IMR-90 (cell line): ENCODE results near the gene UBE2V1. TPM values are rescaled to one million over a fixed set of nuclear protein-coding genes. Genes with fewer than 3 reads are reported as not detected.

ENCODE experiments used
- ATAC-seq: fragments of 200-7000 bp; cut with Tn5 transposase; 2 replicates; pipeline ENCODE4 v1.9.1; 2020; ENCODE audit warnings: low read depth, mild to moderate bottlenecking, moderate library complexity
- BruUV-seq: library from RNA; stranded (reverse); fragments of 400-500 nt; replicated peaks from 2 replicates; lab custom pipeline; 2021; lab: Mats Ljungman, UMichigan
- CTCF ChIA-PET: fragments of 300-600 bp; formaldehyde crosslinking; extraction: SDS; loops from one replicate; lab custom pipeline; 2021; ENCODE audit warnings: antibody characterized with exemption; lab: Yijun Ruan, JAX
- POLR2A ChIA-PET: fragments of 300-600 bp; sonication (Branson Sonifier 250); formaldehyde crosslinking; loops from one replicate; lab custom pipeline; 2022; ENCODE audit warnings: antibody characterized with exemption; ENCODE audit not compliant: unreplicated experiment; lab: Charles Lee
- DNase-seq: peaks from one replicate; pipeline ENCODE4 v3.0.0; 2013
- H2AFZ ChIP-seq: replicated peaks from 2 replicates; pipeline ENCODE3; 2013; ENCODE audit warnings: low read length, mild to moderate bottlenecking; ENCODE audit not compliant: poor library complexity
- H2AK5ac ChIP-seq: 2 replicates; pipeline ENCODE4 v1.6.1; 2013; ENCODE audit warnings: low read depth, low read length, inconsistent platforms
- H2AK9ac ChIP-seq: replicated peaks from 2 replicates; pipeline ENCODE3; 2013; ENCODE audit warnings: mild to moderate bottlenecking, low read depth, low read length, moderate library complexity; ENCODE audit not compliant: poor library complexity
- H2BK120ac ChIP-seq: 2 replicates; pipeline ENCODE4 v1.6.1; 2013; ENCODE audit warnings: low read depth, low read length, inconsistent platforms
- H2BK15ac ChIP-seq: 3 replicates; pipeline ENCODE4 v1.6.1; 2013; ENCODE audit warnings: low read depth, low read length, inconsistent platforms
- H2BK20ac ChIP-seq: 2 replicates; pipeline ENCODE4 v1.6.1; 2013; ENCODE audit warnings: low read depth, mild to moderate bottlenecking, inconsistent platforms, low read length, moderate library complexity
- H2BK5ac ChIP-seq: 2 replicates; pipeline ENCODE4 v1.6.1; 2013; ENCODE audit warnings: mild to moderate bottlenecking, low read depth, low read length, inconsistent platforms; ENCODE audit not compliant: poor library complexity, severe bottlenecking
- H3K14ac ChIP-seq: replicated peaks from 2 replicates; pipeline ENCODE4 v1.6.1; 2013; ENCODE audit warnings: low read depth, low read length, inconsistent platforms
- H3K18ac ChIP-seq: 2 replicates; pipeline ENCODE4 v1.6.1; 2013; ENCODE audit warnings: low read depth, low read length, control low read depth
- H3K23ac ChIP-seq: 2 replicates; pipeline ENCODE4 v1.6.1; 2013; ENCODE audit warnings: low read depth, low read length, inconsistent platforms
- H3K27ac ChIP-seq: 2 replicates; pipeline ENCODE4 v1.5.1; 2013; ENCODE audit warnings: mild to moderate bottlenecking, control low read depth, low read length; ENCODE audit not compliant: insufficient read depth
- H3K27me3 ChIP-seq: 2 replicates; pipeline ENCODE4 v1.6.1; 2013; ENCODE audit warnings: low read length; ENCODE audit not compliant: control insufficient read depth, insufficient read depth
- H3K36me3 ChIP-seq: 2 replicates; pipeline ENCODE4 v1.6.1; 2013; ENCODE audit warnings: low read length, mixed read lengths; ENCODE audit not compliant: control insufficient read depth, insufficient read depth
- H3K4ac ChIP-seq: 2 replicates; pipeline ENCODE4 v1.6.1; 2013; ENCODE audit warnings: low read depth, low read length, inconsistent platforms
- H3K4me1 ChIP-seq: 2 replicates; pipeline ENCODE4 v1.6.1; 2013; ENCODE audit warnings: low read length, mixed read lengths; ENCODE audit not compliant: control insufficient read depth, insufficient read depth
- H3K4me2 ChIP-seq: 2 replicates; pipeline ENCODE4 v1.6.1; 2013; ENCODE audit warnings: low read depth, mild to moderate bottlenecking, control low read depth, low read length, moderate library complexity
- H3K4me3 ChIP-seq: 2 replicates; pipeline ENCODE4 v1.5.1; 2013; ENCODE audit warnings: low read depth, mild to moderate bottlenecking, control low read depth, low read length, moderate library complexity; ENCODE audit not compliant: insufficient read depth
- H3K56ac ChIP-seq: 2 replicates; pipeline ENCODE4 v1.6.1; 2013; ENCODE audit warnings: low read length, inconsistent platforms; ENCODE audit not compliant: insufficient read depth; ENCODE audit errors: extremely low read depth
- H3K79me1 ChIP-seq, 2 experiments: 2 replicates each; pipeline ENCODE4 v1.6.1; 2013; ENCODE audit warnings: low read length in 2 of 2, inconsistent platforms in 1 of 2, low read depth in 1 of 2
- H3K9ac ChIP-seq: 2 replicates; pipeline ENCODE4 v1.6.1; 2013; ENCODE audit warnings: low read depth, low read length, control low read depth
- H3K9me1 ChIP-seq: 2 replicates; pipeline ENCODE4 v1.6.1; 2013; ENCODE audit warnings: low read length, inconsistent platforms; ENCODE audit not compliant: insufficient read depth
- H3K9me3 ChIP-seq: 2 replicates; pipeline ENCODE4 v1.6.1; 2013; ENCODE audit warnings: low read length; ENCODE audit not compliant: control insufficient read depth, insufficient read depth
- H4K20me1 ChIP-seq: 2 replicates; pipeline ENCODE4 v1.6.1; 2013; ENCODE audit warnings: low read length, inconsistent platforms; ENCODE audit not compliant: insufficient read depth
- H4K5ac ChIP-seq: 2 replicates; pipeline ENCODE4 v1.6.1; 2013; ENCODE audit warnings: mild to moderate bottlenecking, low read depth, low read length, control low read depth
- H4K8ac ChIP-seq, 2 experiments: 2 replicates each; pipeline ENCODE4 v1.6.1; 2013; ENCODE audit warnings: low read depth in 2 of 2, low read length in 2 of 2, control low read depth in 1 of 2, inconsistent platforms in 1 of 2
- H4K91ac ChIP-seq: 2 replicates; pipeline ENCODE4 v1.6.1; 2013; ENCODE audit warnings: low read depth, low read length, inconsistent platforms; ENCODE audit not compliant: insufficient read depth
- CEBPB ChIP-seq: IDR thresholded peaks from 2 replicates; pipeline ENCODE4 v1.6.1; 2012; ENCODE audit warnings: low read depth, low read length, improper control_type of control experiment
- MXI1 ChIP-seq: IDR thresholded peaks from 2 replicates; pipeline ENCODE4 v1.6.1; 2012; ENCODE audit warnings: low read depth, mild to moderate bottlenecking, low read length, moderate library complexity, borderline replicate concordance
- POLR2A ChIP-seq: IDR thresholded peaks from 2 replicates; pipeline ENCODE4 v1.6.1; 2012; ENCODE audit warnings: mild to moderate bottlenecking, low read depth, low read length
- SMC3 ChIP-seq: fragments of 150-350 bp; IDR thresholded peaks from 2 replicates; pipeline ENCODE4 v1.6.1; 2016; ENCODE audit warnings: low read depth, mild to moderate bottlenecking, antibody characterized with exemption, low read length, moderate library complexity
- WGBS, 2 experiments: methylation state at CpG; one replicate each; pipeline versions ENCODE4 v1.1.5 to v1.1.7; 2013; ENCODE audit warnings: missing lambda C conversion rate in 2 of 2; ENCODE audit not compliant: insufficient read length in 1 of 2; ENCODE audit errors: extremely low coverage in 2 of 2; 5-methylcytosine and 5-hydroxymethylcytosine counted together
- dilution Hi-C: fragments of 300-500 bp; cut with HindIII; formaldehyde crosslinking; loops from one replicate; pipeline ENCODE4 v1.14.3; 2018; ENCODE audit warnings: low sequenced_read_pairs; ENCODE audit not compliant: unreplicated experiment
- in situ Hi-C: fragments of 300-500 bp; cut with MboI; formaldehyde crosslinking; loops from 3 replicates; pipeline ENCODE4 v1.14.3; 2019; ENCODE audit warnings: low sequenced_read_pairs, inconsistent platforms, mixed read lengths
- intact Hi-C: fragments of 100-400 bp; cut with micrococcal nuclease; formaldehyde crosslinking; loops from 2 replicates; pipeline ENCODE4 v1.10.0; 2022
- polyA plus RNA-seq, 3 experiments: library from polyadenylated mRNA; depleted of rRNA; stranded (reverse); fragments of >200 nt; gene quantifications; 2 replicates each; pipeline ENCODE4 v1.2.3, GENCODE V29; 2012; ENCODE audit warnings: low replicate concordance in 1 of 3
- total RNA-seq: library from RNA; depleted of rRNA; stranded (reverse); fragments of >200 nt; gene quantifications from 2 replicates; pipeline ENCODE4 v1.2.3, GENCODE V29; 2012

Gene UBE2V1
- total and polyA plus RNA-seq, 2 of the 4 experiments (the other 2 are of a cell fraction): 20.1 to 138 TPM

DNA sequence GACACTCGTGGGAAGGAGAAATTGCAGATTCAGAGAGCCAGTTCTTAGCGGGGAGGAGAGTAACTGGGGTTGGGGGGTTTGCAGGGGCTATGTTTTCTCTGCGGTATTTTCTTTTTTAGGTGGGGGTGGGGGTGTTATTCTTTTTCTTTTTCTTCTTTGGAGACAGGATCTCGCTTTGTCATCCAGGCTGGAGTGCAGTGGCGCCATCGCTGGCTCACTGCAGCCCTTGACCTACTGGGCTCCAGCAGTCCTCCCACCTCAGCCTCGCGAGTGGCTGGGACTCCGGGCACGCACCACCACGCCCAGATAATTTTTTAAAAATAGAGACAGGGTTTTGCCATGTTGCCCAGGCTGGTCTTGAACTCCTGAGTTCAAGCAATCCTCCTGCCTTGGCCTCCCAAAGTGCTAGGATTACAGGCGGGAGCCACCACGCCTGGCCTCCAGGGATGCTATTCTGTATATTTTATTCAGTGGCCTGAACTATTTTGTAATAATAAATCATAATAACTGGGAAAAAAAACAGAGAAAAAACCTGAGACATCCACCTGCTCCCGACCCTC lies 57.3 kb downstream of the UBE2V1 start:
- BruUV-seq: no TSS peak
- peak overlapping the region; percentile 90 for H2AFZ ChIP-seq
- H3K9me3 ChIP-seq: no peaks in the 10 kb centered on the region
- peak overlapping the region; percentile 32; the same call in 1 of the 2 replicates for H4K5ac ChIP-seq
- ChIA-PET POLR2A (no interaction called here), CTCF (no interaction called here)
- H3K9ac ChIP-seq: 0 out of 2 replicates have a peak overlapping the region, but pooled peaks have one; percentile 26
- no peak overlapping the region for H4K91ac ChIP-seq
- no peak overlapping the region for H2BK15ac ChIP-seq
- no peak for ATAC-seq
- no peak overlapping the region for H3K4me3 ChIP-seq
- H3K18ac ChIP-seq: 0 out of 2 replicates have a peak overlapping the region, but pooled peaks have one; percentile 50
- WGBS, 2 experiments: 80% methylated on average over 1 of the region's 14 CpGs; no CpG with 5 or more reads in 1 of the 2 experiments
- no peaks in the 10 kb centered on the region; the same call in 1 of the 2 replicates for H3K9me1 ChIP-seq
- H2BK120ac ChIP-seq: peak overlapping the region; percentile 77; the same call in 1 of the 2 replicates
- H3K4me1 ChIP-seq: peaks cover 8% of the 10 kb centered on the region
- peak overlapping the region; percentile 75 for H3K14ac ChIP-seq
- TF ChIP-seq POLR2A (no peak), CEBPB (no peak), MXI1 (no peak), SMC3 (no peak)
- H3K23ac ChIP-seq: no peak overlapping the region
- no peaks in the 10 kb centered on the region for H3K36me3 ChIP-seq
- in situ Hi-C loops: no loop called here
- H2AK9ac ChIP-seq: no peak overlapping the region
- H2AK5ac ChIP-seq: no peak overlapping the region
- H4K20me1 ChIP-seq: no peaks in the 10 kb centered on the region
- 0 out of 2 replicates have a peak overlapping the region, but pooled peaks have one; percentile 81 for H2BK20ac ChIP-seq
- 0 out of 2 replicates have a peak overlapping the region, but pooled peaks have one; percentile 35 for H3K56ac ChIP-seq
- H3K4me2 ChIP-seq: peak overlapping the region; percentile 13; the same call in 1 of the 2 replicates
- H3K27me3 ChIP-seq: no peaks in the 10 kb centered on the region
- dilution Hi-C loops: no loop called here
- no peak overlapping the region for H3K27ac ChIP-seq
- peak overlapping the region; percentile 78 for H3K4ac ChIP-seq
- H2BK5ac ChIP-seq: no peak overlapping the region
- peak overlapping the region; percentile 27 to 81; a peak in 3 of 4 replicates for H4K8ac ChIP-seq
- DNase-seq: no peak
- intact Hi-C loops: no loop called here
- H3K79me1 ChIP-seq: no peaks in the 10 kb centered on the region
